Uterus (tissue), 2 donors: ENCODE data around the gene SRPK2.
"Not testable (repeated sequence)": the region's sequence is repeated elsewhere in the genome, so short reads cannot be mapped to it uniquely, and the experiment has no call there.

Experiments used
- CTCF ChIP-seq, 4 experiments: fragments of 200-600 bp in 2 of 4; fragments of 450-650 bp in 2 of 4; sonication (generic) in 2 of 4; IDR thresholded peaks; one replicate each; pipeline ENCODE4 v1.5.1; 2016 to 2019; ENCODE audit warnings: antibody characterized with exemption in 4 of 4, mild to moderate bottlenecking in 2 of 4, moderate library complexity in 1 of 4
- POLR2A ChIP-seq, 2 donors: fragments of 450-650 bp; IDR thresholded peaks; one replicate each; pipeline ENCODE4 v1.6.1; 2016; ENCODE audit warnings: antibody characterized with exemption in 2 of 2, mild to moderate bottlenecking in 1 of 2, moderate library complexity in 1 of 2

DNA sequence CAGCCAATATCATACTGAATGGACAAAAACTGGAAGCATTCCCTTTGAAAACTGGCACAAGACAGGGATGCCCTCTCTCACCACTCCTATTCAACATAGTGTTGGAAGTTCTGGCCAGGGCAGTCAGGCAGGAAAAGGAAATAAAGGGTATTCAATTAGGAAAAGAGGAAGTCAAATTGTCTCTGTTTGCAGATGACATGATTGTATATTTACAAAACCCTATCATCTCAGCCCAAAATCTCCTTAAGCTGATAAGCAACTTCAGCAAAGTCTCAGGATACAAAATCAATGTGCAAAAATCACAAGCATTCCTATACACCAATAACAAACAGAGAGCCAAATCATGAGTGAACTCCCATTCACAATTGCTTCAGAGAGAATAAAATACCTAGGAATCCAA, 129.8 kb downstream of the SRPK2 start:
- TF ChIP-seq CTCF, POLR2A (IDR thresholded peaks at IDR 0.05): not testable (repeated sequence)
